HG03066 (cell line): ENCODE results near the gene AGO3.
"Not testable (repeated sequence)": the region's sequence is repeated elsewhere in the genome, so short reads cannot be mapped to it uniquely, and the experiment has no call there.

Experiments used
- ATAC-seq: cut with Tn5 transposase; IDR thresholded peaks from one replicate; pipeline ENCODE4 v1.9.1; 2021; ENCODE audit warnings: low read depth; ENCODE audit not compliant: unreplicated experiment

The AGO3 gene

GRCh38 chr1:35930593-35931445 lies at the start of gene AGO3:
AGO3 (plus strand) TSS chr1:35931105; CDS start chr1:35931427, 322 bp downstream.
- peak; percentile 88 for ATAC-seq

GRCh38 chr1:35881850-35882273 lies 49.0 kb upstream of the AGO3 start:
- ATAC-seq = no peak

- no peak for ATAC-seq
Measured at GRCh38 chr1:35882586-35882944, 48.3 kb upstream of the AGO3 start.

GRCh38 chr1:35882945-35883634 lies 47.8 kb upstream of the AGO3 start, which contains the start of gene AGO1:
AGO1 (plus strand) TSS chr1:35883209; CDS start chr1:35883422, 213 bp downstream.
- peak; percentile 73 for ATAC-seq

GRCh38 chr1:35883635-35884101 lies 47.2 kb upstream of the AGO3 start:
- ATAC-seq = no peak

- no peak for ATAC-seq
Measured at GRCh38 chr1:35884934-35885333, 46.0 kb upstream of the AGO3 start.

GRCh38 chr1:35885961-35886558 lies 44.8 kb upstream of the AGO3 start:
- ATAC-seq = no peak

GRCh38 chr1:35886577-35887431 lies 44.1 kb upstream of the AGO3 start:
- no peak for ATAC-seq

- no peak for ATAC-seq
Measured at GRCh38 chr1:35887508-35887907, 43.4 kb upstream of the AGO3 start.

- ATAC-seq = no peak
Measured at GRCh38 chr1:35888255-35888654, 42.6 kb upstream of the AGO3 start.

- not testable (repeated sequence) for ATAC-seq
Measured at GRCh38 chr1:35888981-35889380, 41.9 kb upstream of the AGO3 start.

- ATAC-seq = no peak
Measured at GRCh38 chr1:35893051-35893879, 37.6 kb upstream of the AGO3 start.

- ATAC-seq = peak; percentile 63
Measured at GRCh38 chr1:35894183-35894582, 36.7 kb upstream of the AGO3 start.

GRCh38 chr1:35894656-35895055 lies 36.2 kb upstream of the AGO3 start:
- ATAC-seq = no peak

- no peak for ATAC-seq
Measured at GRCh38 chr1:35899941-35900340, 31.0 kb upstream of the AGO3 start.

GRCh38 chr1:35901235-35901634 lies 29.7 kb upstream of the AGO3 start:
- no peak for ATAC-seq

GRCh38 chr1:35902671-35903070 lies 28.2 kb upstream of the AGO3 start:
- no peak for ATAC-seq

- ATAC-seq = no peak
Measured at GRCh38 chr1:35914717-35915116, 16.2 kb upstream of the AGO3 start.

GRCh38 chr1:35915693-35916092 lies 15.2 kb upstream of the AGO3 start:
- ATAC-seq = no peak
